Thyroid gland (tissue), 4 donors: ENCODE data around the gene STRIP2.

Experiments
- CTCF ChIP-seq, 6 experiments: fragments of 200-600 bp in 3 of 6; fragments of 450-650 bp in 3 of 6; sonication (generic) in 3 of 6; IDR thresholded peaks; one replicate each; pipeline ENCODE4 v1.5.1; 2016 to 2019; ENCODE audit warnings: antibody characterized with exemption in 6 of 6, mild to moderate bottlenecking in 2 of 6, inconsistent platforms in 1 of 6, moderate library complexity in 1 of 6
- POLR2A ChIP-seq, 2 donors: fragments of 450-650 bp; IDR thresholded peaks; one replicate each; pipeline ENCODE4 v1.6.1; 2017; ENCODE audit warnings: antibody characterized with exemption in 2 of 2, mild to moderate bottlenecking in 2 of 2, moderate library complexity in 1 of 2

DNA sequence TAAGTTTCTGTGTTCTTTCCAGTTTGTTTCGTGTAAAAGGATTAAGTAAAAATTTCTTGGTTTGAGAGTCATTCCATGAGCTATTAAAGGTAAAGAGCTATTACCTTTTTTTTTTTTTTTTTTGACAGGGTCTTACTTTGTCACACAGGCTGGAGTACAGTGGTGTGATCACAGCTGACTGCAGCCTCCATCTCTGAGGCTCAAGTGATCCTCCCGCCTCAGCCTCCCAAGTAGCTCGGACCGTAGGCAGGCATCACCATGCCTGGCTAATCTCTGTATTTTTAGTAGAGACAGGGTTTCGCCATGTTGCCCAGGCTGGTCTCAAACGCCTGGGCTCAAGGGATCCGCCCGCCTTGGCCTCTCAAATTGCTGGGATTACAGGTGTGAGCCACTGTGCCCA lies 69.5 kb downstream of the STRIP2 start:
- TF ChIP-seq CTCF (IDR thresholded peaks at IDR 0.05) (no peak), POLR2A (IDR thresholded peaks at IDR 0.05) (no peak)
